ENCODE results near the gene EPHA4. TPM values are rescaled to one million over a fixed set of nuclear protein-coding genes. Genes with fewer than 3 reads are reported as not detected.

Gene EPHA4
- total and polyA plus RNA-seq, 9 donors, result 11.3 to 39.3 (median 24.9) TPM

DNA sequence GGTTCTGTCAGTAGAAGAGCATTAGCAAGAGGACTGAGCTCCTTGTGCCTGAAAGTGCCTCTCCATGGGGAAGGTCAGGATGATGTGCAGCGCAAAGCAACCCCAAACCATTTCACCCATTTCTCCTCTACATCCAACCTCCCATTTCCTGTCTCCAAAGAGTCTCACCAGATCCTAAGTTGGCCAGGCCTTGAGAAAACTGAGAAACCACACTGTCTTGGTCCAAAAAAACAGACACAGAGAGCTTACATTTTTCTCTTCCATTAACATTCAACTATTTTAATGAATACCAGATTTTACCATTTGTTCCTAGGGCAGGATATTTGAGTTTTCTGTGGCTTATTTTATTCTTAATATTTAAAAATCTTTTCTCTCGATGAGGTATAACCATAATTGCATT, 195.0 kb downstream of the EPHA4 start:
- Histone ChIP-seq H3K27me3 (no peaks in the 10 kb centered on the region), H3K4me1 (ENCODE audit: insufficient read depth) (no peaks in the 10 kb centered on the region), H3K27ac (no peak overlapping the region), H3K4me3 (no peak overlapping the region), H3K9me3 (no peaks in the 10 kb centered on the region), H3K36me3 (no peaks in the 10 kb centered on the region)
- no peak for DNase-seq
- no peak for TF ChIP-seq EP300 (IDR thresholded peaks at IDR 0.05)
- intact Hi-C loops (cut with DNase I), result loop anchor here in 1 of 4 donors (5.0 kb wide), 1 partner anchor 1650 kb away; no protein-coding TSS in a partner anchor
- 65 to 73% (median 69%) methylated on average over 2 of the region's 2 CpGs for WGBS, 3 donors

DNA sequence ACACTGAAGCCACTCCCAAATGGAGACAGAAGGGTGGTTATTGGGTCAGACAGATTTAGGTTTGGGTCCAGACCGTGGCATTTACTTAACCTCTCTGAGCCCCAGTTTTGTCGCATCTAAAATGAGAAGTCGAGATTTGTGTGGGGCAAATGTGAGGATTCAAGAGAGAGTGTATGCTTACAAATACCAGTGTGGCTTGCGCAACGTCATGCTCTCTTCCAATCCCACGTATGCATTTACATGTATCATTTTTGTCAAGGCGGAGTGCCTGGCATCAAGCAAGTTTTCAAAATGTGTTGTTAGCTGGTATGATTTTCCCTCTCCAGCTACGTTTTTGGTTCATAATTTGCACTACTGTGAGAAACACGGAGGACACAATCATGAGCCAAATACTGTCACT, 197.9 kb downstream of the EPHA4 start:
- TF ChIP-seq POLR2A (IDR thresholded peaks at IDR 0.05) (no peak), EP300 (IDR thresholded peaks at IDR 0.05) (no peak), CTCF (IDR thresholded peaks at IDR 0.05) (no peak)
- WGBS, 3 donors, result 93 to 94% (median 93%) methylated on average over 9 of the region's 9 CpGs
- Histone ChIP-seq H3K4me3 (no peak overlapping the region), H3K36me3 (no peaks in the 10 kb centered on the region), H3K9me3 (no peaks in the 10 kb centered on the region), H3K27me3 (no peaks in the 10 kb centered on the region), H3K4me1 (ENCODE audit: insufficient read depth) (peaks cover 6% of the 10 kb centered on the region), H3K27ac (no peak overlapping the region)
- DNase-seq, result no peak
- intact Hi-C loops (cut with DNase I), result no loop called here

GRCh38 chr2:221372907-221373306, 199.2 kb downstream of the EPHA4 start:
- H3K9me3 ChIP-seq, result no peaks in the 10 kb centered on the region
- DNase-seq, result no peak
- H3K27ac ChIP-seq, result no peak overlapping the region
- WGBS, 3 donors, result 88 to 92% (median 89%) methylated on average over 7 of the region's 7 CpGs
- H3K4me1 ChIP-seq (ENCODE audit: insufficient read depth), result peaks cover 6% of the 10 kb centered on the region
- H3K27me3 ChIP-seq, result no peaks in the 10 kb centered on the region
- no peaks in the 10 kb centered on the region for H3K36me3 ChIP-seq
- intact Hi-C loops (cut with DNase I), result no loop called here
- no peak for TF ChIP-seq EP300 (IDR thresholded peaks at IDR 0.05)
- no peak for TF ChIP-seq POLR2A (IDR thresholded peaks at IDR 0.05)
- no peak for TF ChIP-seq CTCF (IDR thresholded peaks at IDR 0.05)
- H3K4me3 ChIP-seq, result no peak overlapping the region

GRCh38 chr2:221372159-221372884, 199.8 kb downstream of the EPHA4 start:
- Histone ChIP-seq H3K27ac (no peak overlapping the region), H3K4me1 (ENCODE audit: insufficient read depth) (peaks cover 6% of the 10 kb centered on the region), H3K9me3 (no peaks in the 10 kb centered on the region), H3K4me3 (no peak overlapping the region), H3K36me3 (no peaks in the 10 kb centered on the region), H3K27me3 (no peaks in the 10 kb centered on the region)
- intact Hi-C loops (cut with DNase I), result no loop called here
- no peak for DNase-seq
- TF ChIP-seq CTCF (IDR thresholded peaks at IDR 0.05) (no peak), POLR2A (IDR thresholded peaks at IDR 0.05) (no peak), EP300 (IDR thresholded peaks at IDR 0.05) (no peak)
- 38 to 45% (median 41%) methylated on average over 9 of the region's 9 CpGs for WGBS, 3 donors

GRCh38 chr2:221371347-221371746, 200.8 kb downstream of the EPHA4 start:
- H3K27me3 ChIP-seq, result no peaks in the 10 kb centered on the region
- no peak overlapping the region for H3K4me3 ChIP-seq
- no peaks in the 10 kb centered on the region for H3K9me3 ChIP-seq
- peaks cover 6% of the 10 kb centered on the region for H3K4me1 ChIP-seq (ENCODE audit: insufficient read depth)
- DNase-seq, result peak in 3 of 5 donors; percentile 24 to 46 (median 31)
- no peaks in the 10 kb centered on the region for H3K36me3 ChIP-seq
- intact Hi-C loops (cut with DNase I), result no loop called here
- WGBS, 3 donors, result 23 to 40% (median 31%) methylated on average over 6 of the region's 6 CpGs
- H3K27ac ChIP-seq, result no peak overlapping the region
- no peak for TF ChIP-seq POLR2A (IDR thresholded peaks at IDR 0.05)

Measured in ovary (tissue), 9 donors.